Adrenal gland (tissue), 5 donors: ENCODE data around the gene ARHGEF37.
A peak's percentile ranks its signal among the peaks of the same experiment; 100 is the strongest.

Experiments
- POLR2A ChIP-seq, 2 donors: fragments of 450-650 bp; IDR thresholded peaks; one replicate each; pipeline ENCODE4 v1.6.1; 2017; ENCODE audit warnings: antibody characterized with exemption in 2 of 2, mild to moderate bottlenecking in 2 of 2, moderate library complexity in 1 of 2
- TF ChIP-seq, protein P1 (sequence below), 6 experiments: fragments of 450-650 bp in 4 of 6; fragments of 200-600 bp in 2 of 6; sonication (generic) in 1 of 6; IDR thresholded peaks; 1 replicate in 5 of 6; 2 replicates in 1 of 6; pipeline versions ENCODE4 v1.5.1 to v1.8.0; 2016 to 2021; ENCODE audit warnings: antibody characterized with exemption in 6 of 6, mild to moderate bottlenecking in 2 of 6, moderate library complexity in 1 of 6
- donor health status: DM: no; HTN: no; CAD: no.

GRCh38 chr5:149618581-149619248, 37.4 kb downstream of the ARHGEF37 start:
- TF ChIP-seq, protein P1, sequence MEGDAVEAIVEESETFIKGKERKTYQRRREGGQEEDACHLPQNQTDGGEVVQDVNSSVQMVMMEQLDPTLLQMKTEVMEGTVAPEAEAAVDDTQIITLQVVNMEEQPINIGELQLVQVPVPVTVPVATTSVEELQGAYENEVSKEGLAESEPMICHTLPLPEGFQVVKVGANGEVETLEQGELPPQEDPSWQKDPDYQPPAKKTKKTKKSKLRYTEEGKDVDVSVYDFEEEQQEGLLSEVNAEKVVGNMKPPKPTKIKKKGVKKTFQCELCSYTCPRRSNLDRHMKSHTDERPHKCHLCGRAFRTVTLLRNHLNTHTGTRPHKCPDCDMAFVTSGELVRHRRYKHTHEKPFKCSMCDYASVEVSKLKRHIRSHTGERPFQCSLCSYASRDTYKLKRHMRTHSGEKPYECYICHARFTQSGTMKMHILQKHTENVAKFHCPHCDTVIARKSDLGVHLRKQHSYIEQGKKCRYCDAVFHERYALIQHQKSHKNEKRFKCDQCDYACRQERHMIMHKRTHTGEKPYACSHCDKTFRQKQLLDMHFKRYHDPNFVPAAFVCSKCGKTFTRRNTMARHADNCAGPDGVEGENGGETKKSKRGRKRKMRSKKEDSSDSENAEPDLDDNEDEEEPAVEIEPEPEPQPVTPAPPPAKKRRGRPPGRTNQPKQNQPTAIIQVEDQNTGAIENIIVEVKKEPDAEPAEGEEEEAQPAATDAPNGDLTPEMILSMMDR (IDR thresholded peaks at IDR 0.05): peak; percentile 51 to 68 (median 62)
- TF ChIP-seq POLR2A (IDR thresholded peaks at IDR 0.05): no peak
